ENCODE measurements around the gene C16orf89. TPM values are rescaled to one million over a fixed set of nuclear protein-coding genes. Genes with fewer than 3 reads are reported as not detected.

Gene C16orf89
- total and polyA plus RNA-seq, 5 donors: 3.2 to 10.9 (median 9.2) TPM

DNA sequence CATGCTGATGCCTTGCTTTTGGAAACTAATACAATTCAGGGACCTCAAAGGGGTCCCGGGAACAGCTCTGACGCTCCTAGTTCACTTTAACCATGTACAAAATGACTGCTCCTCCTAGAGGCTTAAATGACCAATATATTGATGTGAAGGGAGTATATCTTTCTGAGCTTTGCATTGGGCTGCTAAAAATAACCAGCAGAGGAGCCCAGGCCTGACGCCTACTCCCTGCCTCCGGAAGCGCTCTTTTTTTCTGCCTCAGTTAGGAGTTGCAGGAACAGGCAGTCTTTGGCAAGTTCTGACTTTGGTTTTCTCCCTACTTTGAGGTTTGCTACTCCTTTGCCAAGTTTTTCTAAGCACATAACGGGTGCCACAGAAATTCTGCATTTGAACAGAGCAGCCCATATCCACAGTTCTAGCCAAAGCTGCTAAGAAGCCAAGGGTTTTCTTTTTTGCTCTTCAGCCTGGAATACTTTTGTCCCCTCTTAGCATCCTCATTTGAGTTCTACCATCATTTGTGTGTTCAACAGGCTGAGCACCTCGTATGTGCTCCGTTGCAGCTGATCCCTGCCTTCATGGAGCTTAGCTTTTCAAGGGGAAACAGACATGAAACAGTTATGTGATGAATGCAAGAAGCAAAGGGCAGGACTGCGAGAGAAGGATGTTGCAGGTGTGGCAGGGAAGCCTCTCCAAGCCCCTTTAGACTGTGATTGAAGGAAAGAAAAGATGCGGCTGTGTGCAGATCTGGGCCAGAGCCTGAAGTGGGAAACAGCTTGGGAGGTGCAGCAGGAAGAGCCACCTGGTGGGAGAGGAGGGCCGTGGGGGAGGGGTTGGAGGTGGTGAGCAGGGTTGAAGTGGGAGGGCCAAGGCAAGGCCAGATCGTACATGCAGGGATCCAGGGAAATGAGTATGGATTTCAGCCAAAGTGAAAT lies 29.3 kb downstream of the C16orf89 start:
- intact Hi-C loops (cut with DNase I): no loop called here
- 40% methylated on average over 12 of the region's 12 CpGs for WGBS
- Histone ChIP-seq H3K4me3 (ENCODE audit: low read length) (no peak overlapping the region), H3K27ac (ENCODE audit: low read length) (no peak overlapping the region), H3K27me3 (ENCODE audit: control insufficient read depth, insufficient read depth) (no peaks in the 10 kb centered on the region), H3K9me3 (ENCODE audit: control insufficient read depth, low read length) (no peaks in the 10 kb centered on the region), H3K4me1 (ENCODE audit: control insufficient read depth, insufficient read depth, low read length) (peaks cover 2% of the 10 kb centered on the region)
- no peak for ATAC-seq
- no peak for DNase-seq

- ATAC-seq: no peak
- H3K4me1 ChIP-seq (ENCODE audit: control insufficient read depth, insufficient read depth, low read length): peaks cover 2% of the 10 kb centered on the region
- H3K27me3 ChIP-seq (ENCODE audit: control insufficient read depth, insufficient read depth): no peaks in the 10 kb centered on the region
- 74% methylated on average over 1 of the region's 1 CpG for WGBS
- no peaks in the 10 kb centered on the region for H3K9me3 ChIP-seq (ENCODE audit: control insufficient read depth, low read length)
- H3K4me3 ChIP-seq (ENCODE audit: low read length): no peak overlapping the region
- intact Hi-C loops (cut with DNase I): no loop called here
- DNase-seq: no peak
- no peak overlapping the region for H3K27ac ChIP-seq (ENCODE audit: low read length)
These were observed 29.9 kb downstream of the C16orf89 start for GRCh38 chr16:5035909-5036227.

GRCh38 chr16:5034167-5034523 lies 31.6 kb downstream of the C16orf89 start:
- DNase-seq: no peak
- Histone ChIP-seq H3K4me3 (ENCODE audit: low read length) (peak overlapping the region; percentile 60), H3K4me1 (ENCODE audit: control insufficient read depth, insufficient read depth, low read length) (peaks cover 2% of the 10 kb centered on the region), H3K27me3 (ENCODE audit: control insufficient read depth, insufficient read depth) (no peaks in the 10 kb centered on the region), H3K9me3 (ENCODE audit: control insufficient read depth, low read length) (no peaks in the 10 kb centered on the region), H3K27ac (ENCODE audit: low read length) (peak overlapping the region; percentile 25)
- intact Hi-C loops (cut with DNase I): no loop called here
- ATAC-seq: no peak
- 8% methylated on average over 2 of the region's 2 CpGs for WGBS

DNA sequence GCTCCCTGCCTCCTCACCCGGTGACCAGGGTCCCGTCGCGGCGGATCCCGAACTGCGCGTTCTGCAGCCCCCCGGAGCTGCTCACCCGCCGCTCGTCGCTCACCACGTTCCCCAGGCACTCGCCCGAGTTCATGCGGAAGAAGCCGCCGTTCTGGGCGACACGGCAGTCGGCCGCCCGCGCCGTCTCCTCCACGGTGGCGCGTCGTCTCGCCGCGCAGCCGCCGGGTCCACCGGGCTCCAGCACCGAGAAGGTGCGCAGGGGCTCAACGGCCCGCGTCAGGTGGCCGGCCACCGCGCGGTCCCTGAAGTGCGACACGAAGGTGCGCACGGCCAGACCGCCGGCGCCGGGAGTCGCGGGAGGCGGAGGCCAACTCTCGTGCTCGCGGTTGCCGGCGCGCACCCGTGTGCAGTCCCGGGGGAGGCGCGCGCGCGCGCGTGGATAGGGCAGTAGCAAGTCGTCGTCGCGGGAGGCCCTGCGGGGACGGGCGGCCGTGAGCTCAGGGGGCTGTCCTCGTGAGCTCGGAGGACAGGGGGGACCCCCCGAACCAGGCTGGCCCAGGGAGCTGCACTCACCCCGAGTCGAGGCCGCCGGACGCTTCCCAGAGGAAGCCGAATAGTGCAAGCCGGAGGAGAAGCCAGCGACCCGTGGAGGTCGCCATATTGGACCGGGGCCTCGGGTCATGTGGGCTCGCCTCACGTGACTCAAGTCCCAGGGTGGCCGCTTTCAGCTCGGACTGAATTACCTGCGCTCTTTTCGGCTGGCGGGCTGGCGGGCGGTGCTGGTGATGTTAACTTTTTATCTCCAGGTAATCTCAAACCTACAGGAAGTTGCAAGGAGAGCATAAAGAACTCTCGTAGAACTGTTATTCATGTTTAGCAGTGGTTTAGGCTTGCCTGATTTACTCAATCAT lies 32.2 kb downstream of the C16orf89 start, which contains the start of gene NAGPA:
NAGPA (minus strand) TSS at position 680 of the 911 bp plus-strand sequence; CDS start at position 659, 21 bp downstream.
- intact Hi-C loops (cut with DNase I): no loop called here
- DNase-seq: peak; percentile 90 to 97 (median 95)
- H3K9me3 ChIP-seq (ENCODE audit: control insufficient read depth, low read length): no peaks in the 10 kb centered on the region
- peak; percentile 93 to 95 for ATAC-seq
- under 1% methylated on average over 104 of the region's 104 CpGs for WGBS
- H3K27ac ChIP-seq (ENCODE audit: low read length): peak within 1 kb of the TSS; percentile 37
- peaks cover 2% of the 10 kb centered on the region for H3K4me1 ChIP-seq (ENCODE audit: control insufficient read depth, insufficient read depth, low read length)
- no peaks in the 10 kb centered on the region for H3K27me3 ChIP-seq (ENCODE audit: control insufficient read depth, insufficient read depth)
- peak within 1 kb of the TSS; percentile 60 for H3K4me3 ChIP-seq (ENCODE audit: low read length)

DNA sequence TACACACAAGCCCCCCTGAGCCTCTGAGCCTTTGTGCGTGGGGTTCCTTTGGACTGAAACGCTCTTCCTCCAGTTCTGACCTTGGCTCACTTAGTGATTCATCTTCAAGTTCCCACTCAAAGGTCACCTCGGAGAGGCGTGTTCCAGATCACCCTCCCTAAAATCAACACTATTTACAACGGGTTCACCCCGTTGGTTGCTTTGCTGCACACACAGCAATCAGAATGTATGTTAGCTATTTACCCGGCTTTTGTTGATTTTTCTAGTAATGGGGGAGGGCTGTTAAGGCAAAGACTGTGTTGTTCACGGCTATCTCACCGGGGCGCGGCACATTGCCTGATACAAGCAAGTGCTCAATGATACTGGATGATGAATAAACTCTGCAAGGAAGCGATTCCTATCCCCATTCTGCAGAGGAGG lies 33.0 kb downstream of the C16orf89 start:
- no peak for ATAC-seq
- intact Hi-C loops (cut with DNase I): no loop called here
- Histone ChIP-seq H3K4me1 (ENCODE audit: control insufficient read depth, insufficient read depth, low read length) (peaks cover 2% of the 10 kb centered on the region), H3K9me3 (ENCODE audit: control insufficient read depth, low read length) (no peaks in the 10 kb centered on the region), H3K4me3 (ENCODE audit: low read length) (peak overlapping the region; percentile 60), H3K27ac (ENCODE audit: low read length) (no peak overlapping the region), H3K27me3 (ENCODE audit: control insufficient read depth, insufficient read depth) (no peaks in the 10 kb centered on the region)
- no peak for DNase-seq
- 41% methylated on average over 12 of the region's 12 CpGs for WGBS

DNA sequence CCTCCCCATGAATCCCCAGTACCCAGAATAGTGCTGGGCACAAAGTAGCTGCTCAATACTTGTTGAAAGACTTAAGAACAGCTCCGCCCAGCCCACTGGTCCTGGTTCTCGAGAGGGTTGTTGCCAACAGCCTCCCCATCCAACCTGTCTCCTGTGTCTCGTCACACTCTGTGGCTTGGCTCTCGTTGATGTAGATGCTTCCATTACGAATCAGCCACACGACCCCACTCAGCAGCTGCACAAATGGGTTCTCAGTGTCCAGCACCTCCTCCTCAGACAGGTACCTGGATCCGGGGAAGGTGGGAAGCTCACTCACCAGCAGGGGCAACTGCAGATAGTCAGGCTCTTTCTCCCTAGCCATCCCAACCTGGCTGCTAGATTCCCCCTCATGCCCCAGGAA lies 34.2 kb downstream of the C16orf89 start:
- 81% methylated on average over 7 of the region's 7 CpGs for WGBS
- Histone ChIP-seq H3K27me3 (ENCODE audit: control insufficient read depth, insufficient read depth) (no peaks in the 10 kb centered on the region), H3K27ac (ENCODE audit: low read length) (no peak overlapping the region), H3K4me3 (ENCODE audit: low read length) (no peak overlapping the region), H3K4me1 (ENCODE audit: control insufficient read depth, insufficient read depth, low read length) (peaks cover 2% of the 10 kb centered on the region), H3K9me3 (ENCODE audit: control insufficient read depth, low read length) (no peaks in the 10 kb centered on the region)
- no peak for ATAC-seq
- intact Hi-C loops (cut with DNase I): no loop called here
- no peak for DNase-seq

DNA sequence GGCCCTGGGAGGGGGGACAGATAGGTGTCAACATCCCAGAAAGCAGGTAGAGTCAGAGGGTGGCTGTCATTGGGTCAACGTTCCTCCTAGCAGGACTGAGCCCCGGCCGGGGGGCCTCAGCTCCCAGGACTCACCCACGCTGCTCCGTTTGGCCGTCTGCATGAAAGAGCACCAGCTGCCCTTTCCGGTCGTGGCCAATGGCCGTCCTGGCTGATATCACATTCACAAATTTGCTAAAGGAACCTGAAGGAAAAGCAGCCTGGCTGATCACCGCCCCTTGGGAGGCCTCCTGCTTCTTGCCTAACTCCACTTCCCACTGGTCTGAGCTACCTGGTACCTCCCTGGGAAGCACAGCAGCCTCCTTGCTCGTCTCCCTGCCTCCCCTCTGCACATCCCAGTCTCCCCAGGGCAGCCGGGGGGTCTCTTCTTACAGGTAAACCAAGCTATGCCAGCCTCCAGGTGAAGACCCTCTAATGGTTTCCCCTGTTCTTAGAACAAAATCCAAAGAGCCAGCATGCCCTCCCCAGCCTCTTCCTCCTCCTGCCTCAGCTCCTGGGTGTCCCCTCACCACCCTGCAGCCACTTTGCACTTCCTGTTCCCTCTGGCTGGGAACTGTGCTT lies 35.4 kb downstream of the C16orf89 start:
- no peaks in the 10 kb centered on the region for H3K27me3 ChIP-seq (ENCODE audit: control insufficient read depth, insufficient read depth)
- DNase-seq: no peak

DNA sequence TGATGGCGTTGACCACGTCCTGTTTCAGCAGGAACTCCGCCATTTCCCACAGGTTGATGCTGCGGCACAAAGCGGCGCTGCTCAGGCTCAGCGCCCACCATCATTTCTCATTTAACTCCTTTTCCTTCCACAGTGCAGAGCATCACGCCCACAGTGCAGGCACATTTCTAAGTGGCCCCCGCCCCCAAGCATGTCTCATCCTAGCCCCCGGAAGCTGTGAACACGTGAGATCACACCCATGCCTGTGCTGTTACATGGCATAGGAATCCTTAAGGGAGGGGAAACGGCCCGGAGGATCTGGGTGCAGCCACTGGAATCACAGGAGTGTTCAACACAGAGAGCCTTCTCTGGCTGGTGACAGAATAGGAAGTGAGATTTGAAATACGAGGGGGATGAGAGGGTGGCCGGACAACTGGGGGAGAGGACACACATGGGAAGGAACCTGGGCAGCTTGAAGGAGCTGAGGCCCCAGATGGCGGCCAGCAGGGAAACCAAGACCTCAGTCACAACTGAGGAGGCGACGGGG lies 36.7 kb downstream of the C16orf89 start:
- intact Hi-C loops (cut with DNase I): loop anchor here in 1 of 4 donors (5.0 kb wide), 1 partner anchor 67 kb away; no protein-coding TSS in a partner anchor
- no peak overlapping the region for H3K27ac ChIP-seq (ENCODE audit: low read length)
- WGBS: 92% methylated on average over 18 of the region's 18 CpGs
- DNase-seq: no peak
- no peaks in the 10 kb centered on the region for H3K4me1 ChIP-seq (ENCODE audit: control insufficient read depth, insufficient read depth, low read length)
- H3K4me3 ChIP-seq (ENCODE audit: low read length): no peak overlapping the region
- H3K9me3 ChIP-seq (ENCODE audit: control insufficient read depth, low read length): no peaks in the 10 kb centered on the region
- H3K27me3 ChIP-seq (ENCODE audit: control insufficient read depth, insufficient read depth): no peaks in the 10 kb centered on the region
- no peak for ATAC-seq

More for the DNA sequence above, 35.4 kb downstream of the C16orf89 start:
- WGBS: 85% methylated on average over 12 of the region's 12 CpGs
- no peak overlapping the region for H3K4me3 ChIP-seq (ENCODE audit: low read length)
- ATAC-seq: no peak
- peaks cover 2% of the 10 kb centered on the region for H3K4me1 ChIP-seq (ENCODE audit: control insufficient read depth, insufficient read depth, low read length)
- H3K27ac ChIP-seq (ENCODE audit: low read length): no peak overlapping the region
- H3K9me3 ChIP-seq (ENCODE audit: control insufficient read depth, low read length): no peaks in the 10 kb centered on the region
- intact Hi-C loops (cut with DNase I): no loop called here

DNA sequence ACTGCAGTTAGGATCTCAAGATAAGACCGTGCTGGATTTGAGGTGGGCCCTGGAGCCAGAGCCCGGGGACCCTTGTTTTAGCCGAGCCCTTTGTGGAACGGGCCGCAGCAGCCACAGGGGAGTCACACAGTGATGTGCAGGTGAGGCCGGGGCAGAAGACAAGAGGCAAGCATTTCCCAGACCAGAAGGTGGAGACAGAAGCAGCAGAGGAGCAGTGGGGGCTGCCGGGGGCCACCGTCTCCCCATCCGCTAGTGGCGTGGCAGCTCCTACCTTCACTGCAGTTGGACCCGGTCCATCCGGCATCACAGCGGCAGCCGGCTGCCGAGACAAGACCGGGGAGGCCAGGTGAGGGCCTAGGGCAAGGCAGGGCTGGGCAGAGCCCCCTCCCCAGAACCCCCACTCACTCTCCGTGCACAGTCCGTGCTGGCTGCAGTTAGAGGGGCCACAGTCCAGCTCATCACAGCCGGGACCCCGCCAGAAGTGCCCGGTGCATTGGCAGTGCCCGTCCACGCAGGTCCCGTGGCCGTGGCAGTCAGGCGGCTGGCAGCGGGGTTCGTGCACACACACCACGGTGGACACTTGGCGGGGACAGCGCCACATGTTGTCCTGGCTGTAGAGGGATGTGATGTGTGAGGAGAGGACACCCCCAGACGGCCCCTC lies 38.1 kb downstream of the C16orf89 start:
- H3K9me3 ChIP-seq (ENCODE audit: control insufficient read depth, low read length): no peaks in the 10 kb centered on the region
- H3K27ac ChIP-seq (ENCODE audit: low read length): no peak overlapping the region
- H3K4me1 ChIP-seq (ENCODE audit: control insufficient read depth, insufficient read depth, low read length): no peaks in the 10 kb centered on the region
- no peaks in the 10 kb centered on the region for H3K27me3 ChIP-seq (ENCODE audit: control insufficient read depth, insufficient read depth)
- WGBS: 92% methylated on average over 32 of the region's 32 CpGs
- no peak overlapping the region for H3K4me3 ChIP-seq (ENCODE audit: low read length)
- ATAC-seq (peak in 1 of 2 donors; percentile 13), DNase-seq (no peak)
- intact Hi-C loops (cut with DNase I): loop anchor here in 1 of 4 donors (5.0 kb wide), 1 partner anchor 65 kb away; no protein-coding TSS in a partner anchor

- no peak overlapping the region for H3K27ac ChIP-seq (ENCODE audit: low read length)
- no peak for ATAC-seq
- H3K4me1 ChIP-seq (ENCODE audit: control insufficient read depth, insufficient read depth, low read length): no peaks in the 10 kb centered on the region
- intact Hi-C loops (cut with DNase I): loop anchor here in 1 of 4 donors (5.0 kb wide), 1 partner anchor 65 kb away; no protein-coding TSS in a partner anchor
- WGBS: 95% methylated on average over 7 of the region's 7 CpGs
- H3K4me3 ChIP-seq (ENCODE audit: low read length): no peak overlapping the region
- DNase-seq: no peak
- no peaks in the 10 kb centered on the region for H3K9me3 ChIP-seq (ENCODE audit: control insufficient read depth, low read length)
- H3K27me3 ChIP-seq (ENCODE audit: control insufficient read depth, insufficient read depth): no peaks in the 10 kb centered on the region
These were observed 38.7 kb downstream of the C16orf89 start for GRCh38 chr16:5027086-5027485.

Measured in right cardiac atrium (tissue), 5 donors.